DMS153 treated with DMSO at 0.1 percent for 48 hours (cell line): ENCODE data around the gene GRID1.

ENCODE experiments used
- DNase-seq: peaks from one replicate; lab custom pipeline; 2025; ENCODE audit not compliant: unreplicated experiment; lab: John Stamatoyannopoulos, UW

Gene GRID1

DNA sequence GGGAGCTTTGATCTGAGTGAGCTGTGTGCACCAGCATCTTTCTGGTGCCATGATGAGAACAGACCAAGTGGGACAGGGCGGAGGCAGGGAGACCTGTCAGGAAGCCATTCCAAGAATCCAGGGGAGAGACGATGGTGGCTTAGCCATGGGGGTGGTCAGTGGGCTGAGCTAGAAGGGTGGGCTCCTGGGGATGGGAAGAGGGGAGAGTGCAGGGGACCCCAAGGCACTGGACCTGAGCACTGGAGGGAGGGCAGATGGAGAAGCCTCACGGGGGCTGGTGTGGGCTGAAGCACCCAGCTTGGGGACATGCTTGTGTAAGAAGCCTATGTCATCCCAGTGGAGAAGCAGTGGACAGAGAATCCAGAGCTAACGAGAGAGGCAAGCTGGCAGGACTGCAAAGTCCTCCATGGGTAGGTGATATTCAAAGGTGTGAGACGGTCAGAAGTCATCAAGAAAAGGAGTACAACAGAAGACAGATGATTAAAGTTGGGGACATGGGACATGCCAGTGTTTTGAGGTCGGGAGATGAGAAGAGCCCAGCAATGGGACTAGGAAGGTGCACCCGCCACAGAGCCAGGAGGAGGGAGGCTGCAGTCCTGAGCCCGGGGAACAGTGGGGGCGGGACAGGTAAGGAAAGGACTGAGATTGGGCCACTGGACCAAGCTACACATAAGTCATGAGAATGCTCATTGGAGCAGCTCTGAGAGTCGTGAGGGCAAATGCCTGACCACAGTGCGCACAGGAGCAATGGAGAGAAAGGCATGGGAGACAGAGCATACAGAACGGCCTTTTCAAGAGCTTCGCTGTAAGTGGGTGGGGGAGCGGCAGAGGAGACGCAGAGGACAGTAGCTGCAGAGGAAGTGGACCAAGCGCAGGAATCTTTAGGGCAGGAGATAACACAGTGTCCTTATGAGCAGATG, 72.0 kb downstream of the GRID1 start:
- no peak for DNase-seq

DNA sequence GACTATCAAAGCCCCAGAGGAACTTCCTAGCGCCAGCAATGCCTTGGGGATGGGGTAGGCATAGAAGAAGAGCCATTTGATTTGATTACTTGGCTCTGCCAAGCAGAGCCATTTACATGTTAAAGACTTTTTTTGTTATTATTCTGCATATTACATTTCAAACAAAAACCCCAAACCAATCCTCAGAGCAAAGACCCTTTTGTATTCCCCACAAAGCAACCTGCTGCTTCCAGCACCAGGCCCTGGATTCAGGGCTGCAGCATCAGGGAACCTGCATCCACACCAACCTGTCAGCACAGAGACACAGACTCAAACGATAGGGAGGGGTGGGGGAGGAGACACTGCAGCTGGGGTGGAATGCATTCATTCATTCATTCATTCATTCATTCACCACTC, 73.2 kb downstream of the GRID1 start:
- DNase-seq: no peak

DNA sequence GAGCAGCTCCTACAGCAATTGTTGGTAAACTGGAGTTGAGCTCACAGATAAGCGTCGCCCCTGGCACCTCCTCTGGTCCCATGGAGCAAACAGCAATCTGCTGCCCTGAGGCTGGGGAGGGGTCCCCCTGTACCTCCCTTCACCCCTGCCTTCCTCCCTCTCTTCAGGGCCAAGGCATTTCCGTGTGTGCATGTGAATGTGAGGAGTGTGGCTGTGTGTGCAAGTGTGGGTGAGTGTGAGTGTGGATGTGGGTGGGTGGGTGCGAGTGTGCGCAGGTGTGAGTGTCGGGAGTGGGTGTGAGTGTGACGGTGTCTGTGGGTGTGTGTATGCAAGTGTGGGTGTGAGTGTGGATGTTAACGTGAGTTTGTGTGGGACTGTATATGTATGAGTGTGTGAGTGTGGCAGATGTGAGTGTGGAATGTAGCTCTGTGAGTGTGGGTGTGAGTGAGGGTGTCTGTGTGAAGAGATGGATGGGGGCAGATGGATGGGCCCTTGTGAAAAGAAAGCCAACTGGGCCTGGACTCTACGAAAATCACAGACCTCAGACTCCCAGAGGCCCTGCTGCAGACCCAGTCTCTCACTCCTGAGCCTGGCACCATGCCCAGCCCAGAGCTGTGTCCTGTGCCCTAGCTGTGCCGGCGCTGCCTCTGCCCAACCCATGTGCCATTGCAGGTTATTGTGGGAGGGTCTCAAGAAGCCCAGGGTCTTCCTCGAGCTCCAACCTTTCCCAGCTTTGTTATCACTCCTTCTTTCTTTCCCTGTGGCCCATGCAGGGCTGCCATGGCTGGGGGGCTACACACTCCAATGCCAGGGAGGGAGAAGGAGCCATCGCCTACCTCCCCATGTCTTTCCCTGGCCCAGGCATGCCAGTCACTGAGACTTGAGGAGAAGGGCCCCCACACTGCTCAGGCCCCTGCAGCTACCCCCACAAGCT, 73.9 kb downstream of the GRID1 start:
- DNase-seq: no peak

DNA sequence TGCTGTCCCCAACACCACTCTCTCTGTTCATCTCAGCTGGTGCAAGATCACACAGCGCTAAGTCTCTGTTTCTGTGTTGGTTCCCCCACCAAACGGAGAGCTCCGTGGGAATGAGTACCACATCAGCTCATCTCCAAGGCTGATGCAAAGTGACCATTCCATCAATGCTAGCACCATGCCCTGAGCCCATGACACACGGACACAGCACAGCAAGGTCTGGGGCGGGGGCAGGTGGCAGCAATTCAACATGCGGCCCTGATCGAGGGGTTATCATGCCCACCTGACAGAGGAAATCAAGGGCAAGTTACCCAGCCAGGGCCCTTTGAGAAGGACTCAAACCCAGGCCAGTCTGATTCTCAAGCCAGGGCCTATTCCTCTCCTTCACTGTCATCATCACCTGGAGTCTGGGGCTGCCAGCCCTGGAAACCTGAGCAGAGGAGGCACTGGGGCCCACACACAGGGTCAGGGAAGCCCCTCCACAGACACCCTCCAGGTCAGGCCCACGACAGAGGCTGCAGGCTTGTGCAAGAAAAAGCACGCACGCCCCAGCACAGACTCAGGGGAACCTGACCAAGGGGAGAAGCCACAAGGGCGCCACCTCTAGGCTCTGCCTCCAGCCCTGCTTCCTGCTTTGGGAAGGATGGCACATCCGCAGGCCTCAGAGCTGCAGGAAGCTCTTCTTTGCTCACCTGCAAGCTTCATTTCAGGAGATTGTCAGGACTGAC, 74.8 kb downstream of the GRID1 start:
- DNase-seq: no peak

DNA sequence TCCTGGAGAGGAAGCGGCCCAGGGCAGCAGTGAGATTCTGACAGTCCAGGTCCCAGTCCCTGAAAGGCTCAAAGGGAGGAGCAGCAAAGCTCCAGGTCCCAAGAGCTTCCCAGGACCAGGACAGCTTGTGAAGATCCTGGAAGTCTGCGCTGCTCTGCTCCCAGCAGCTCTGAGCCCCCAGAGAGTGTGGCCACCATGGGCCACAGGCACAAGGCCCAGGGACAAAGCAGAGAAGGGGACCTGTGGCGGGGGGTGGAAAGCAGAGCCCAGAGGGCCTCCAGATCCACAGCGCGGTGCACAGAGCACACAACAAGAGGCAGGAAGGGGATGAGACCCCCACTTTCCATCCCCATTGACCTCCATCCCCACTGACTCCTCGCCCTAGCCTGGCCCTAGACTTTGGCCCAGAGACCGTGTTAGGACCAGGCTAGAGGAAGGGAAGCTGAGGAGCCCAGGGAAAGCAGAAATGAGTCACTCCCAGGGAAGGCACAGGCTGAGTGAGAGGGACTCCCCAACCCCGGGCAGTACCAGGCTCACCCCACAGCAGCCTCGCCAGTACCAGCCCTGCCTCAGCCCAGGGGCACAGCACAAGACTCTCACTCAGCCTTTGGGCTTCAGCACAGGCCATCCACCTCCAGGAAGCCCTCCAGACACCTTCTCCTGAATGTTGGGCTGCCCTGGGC, 75.5 kb downstream of the GRID1 start:
- no peak for DNase-seq

DNA sequence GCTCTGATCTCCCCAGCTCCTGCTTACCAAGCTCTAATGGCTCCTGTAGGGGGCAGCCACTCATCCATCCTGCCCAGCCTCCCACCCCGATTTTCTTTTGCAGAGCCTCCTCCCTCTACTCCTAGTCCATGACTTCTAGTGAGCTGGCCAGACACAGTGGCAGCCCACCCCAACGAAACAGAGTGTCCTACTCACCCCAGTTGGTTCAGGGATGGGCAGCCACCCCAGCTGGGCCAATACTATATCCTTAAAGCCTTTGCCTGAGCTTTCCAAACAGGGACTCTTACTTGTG, 77.1 kb downstream of the GRID1 start:
- DNase-seq: no peak

DNA sequence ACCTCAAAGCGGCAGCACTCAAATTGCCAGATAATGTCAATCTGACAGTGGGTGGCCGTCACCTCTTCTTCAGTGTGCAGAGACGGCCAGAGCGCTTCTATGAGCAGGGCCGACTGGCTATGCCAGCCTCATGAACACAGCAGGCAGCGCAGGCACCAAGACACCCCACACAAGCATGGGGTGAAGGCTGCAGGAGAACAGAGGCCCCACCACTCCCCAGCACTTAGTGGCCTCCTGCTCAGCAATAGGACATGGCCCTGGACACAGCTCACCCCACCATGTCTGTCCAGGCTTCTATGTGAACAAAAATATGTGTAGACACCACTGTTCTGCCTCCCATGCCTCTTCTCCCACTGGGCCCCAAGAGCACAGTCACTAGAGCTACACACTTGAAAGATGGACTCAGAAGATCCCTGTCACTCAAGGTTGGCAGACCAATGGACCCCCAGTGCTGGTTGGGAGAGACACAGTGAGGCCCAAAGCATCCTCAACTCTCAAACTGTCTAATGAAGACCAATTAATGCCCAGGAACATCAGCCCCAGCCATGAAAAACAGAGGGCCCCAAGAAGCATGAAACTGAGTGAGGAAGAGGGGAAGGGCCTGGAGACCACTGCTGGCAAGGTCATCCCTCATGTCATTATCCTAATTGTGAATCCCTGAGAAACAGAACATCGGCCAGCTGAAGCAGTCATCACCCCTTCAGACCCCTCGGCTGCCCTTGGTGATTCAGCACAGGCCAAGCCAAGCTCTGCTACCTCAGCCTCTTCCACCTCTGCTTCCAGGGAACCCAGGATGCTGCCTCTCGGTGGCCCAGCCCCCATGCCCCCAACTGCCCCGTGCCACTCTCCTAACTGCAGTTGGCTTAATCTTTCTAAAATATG, 77.7 kb downstream of the GRID1 start:
- no peak for DNase-seq

DNA sequence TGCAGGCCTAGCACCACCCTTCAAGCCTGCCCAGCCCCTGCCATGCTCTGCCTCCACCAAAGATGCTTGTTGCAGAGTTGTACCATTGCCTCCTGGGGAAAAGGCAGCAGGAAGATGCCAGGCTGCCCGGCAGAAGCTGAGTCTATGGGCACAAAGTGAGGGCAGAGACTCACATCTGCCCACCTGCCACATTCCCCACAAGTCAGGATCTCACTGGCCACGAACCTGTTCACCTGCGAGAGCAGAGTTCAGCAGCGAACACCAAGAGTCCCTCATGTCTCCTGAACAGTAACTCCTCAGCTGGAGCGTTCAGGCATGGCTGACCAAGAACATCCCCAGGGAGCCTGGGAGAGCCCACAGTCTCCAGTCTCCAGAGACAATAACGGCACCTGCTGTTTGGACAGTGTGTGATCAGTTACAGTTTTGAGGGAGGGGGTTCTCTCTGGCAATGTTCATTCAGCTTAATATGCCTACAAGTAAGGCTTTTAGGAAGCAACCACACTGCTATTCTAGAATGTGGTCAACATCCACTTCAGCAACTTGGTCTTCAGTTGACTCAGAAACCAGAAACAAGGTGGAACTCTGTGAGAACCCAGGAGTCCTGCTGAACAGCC, 78.5 kb downstream of the GRID1 start:
- DNase-seq: peak; percentile 16

DNA sequence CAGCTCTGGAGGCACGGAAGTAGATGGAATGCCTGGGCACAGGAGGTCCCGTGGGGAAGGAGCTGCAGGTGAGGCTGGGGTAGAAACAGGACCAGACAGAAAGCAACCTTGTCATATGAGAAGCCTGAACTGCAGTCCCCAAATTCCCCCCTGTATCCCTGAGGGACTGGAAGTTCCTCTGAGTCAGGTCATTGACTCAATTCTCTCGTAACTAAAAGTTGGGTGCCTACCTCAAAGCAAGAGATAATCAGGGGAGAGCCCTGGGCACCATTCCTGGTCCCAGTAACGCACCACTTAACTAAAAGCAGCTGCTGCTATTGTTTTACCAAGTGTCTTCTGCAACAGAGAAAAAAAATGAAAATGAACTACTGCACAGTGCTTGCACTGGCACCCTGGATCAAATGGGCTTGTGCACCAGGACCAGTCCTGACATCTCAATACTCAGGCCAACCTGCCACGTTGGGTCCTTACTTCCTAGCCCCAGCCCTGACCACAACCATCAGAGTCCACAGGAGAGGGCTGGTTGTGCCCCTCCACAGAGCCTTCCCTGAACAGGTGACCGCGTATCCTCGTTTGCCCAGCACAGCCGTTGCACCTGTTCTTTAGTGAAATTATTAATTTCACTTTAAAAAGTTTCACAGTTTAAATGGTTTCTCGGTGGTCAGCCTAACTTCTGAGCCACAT, 79.3 kb downstream of the GRID1 start:
- DNase-seq: no peak

DNA sequence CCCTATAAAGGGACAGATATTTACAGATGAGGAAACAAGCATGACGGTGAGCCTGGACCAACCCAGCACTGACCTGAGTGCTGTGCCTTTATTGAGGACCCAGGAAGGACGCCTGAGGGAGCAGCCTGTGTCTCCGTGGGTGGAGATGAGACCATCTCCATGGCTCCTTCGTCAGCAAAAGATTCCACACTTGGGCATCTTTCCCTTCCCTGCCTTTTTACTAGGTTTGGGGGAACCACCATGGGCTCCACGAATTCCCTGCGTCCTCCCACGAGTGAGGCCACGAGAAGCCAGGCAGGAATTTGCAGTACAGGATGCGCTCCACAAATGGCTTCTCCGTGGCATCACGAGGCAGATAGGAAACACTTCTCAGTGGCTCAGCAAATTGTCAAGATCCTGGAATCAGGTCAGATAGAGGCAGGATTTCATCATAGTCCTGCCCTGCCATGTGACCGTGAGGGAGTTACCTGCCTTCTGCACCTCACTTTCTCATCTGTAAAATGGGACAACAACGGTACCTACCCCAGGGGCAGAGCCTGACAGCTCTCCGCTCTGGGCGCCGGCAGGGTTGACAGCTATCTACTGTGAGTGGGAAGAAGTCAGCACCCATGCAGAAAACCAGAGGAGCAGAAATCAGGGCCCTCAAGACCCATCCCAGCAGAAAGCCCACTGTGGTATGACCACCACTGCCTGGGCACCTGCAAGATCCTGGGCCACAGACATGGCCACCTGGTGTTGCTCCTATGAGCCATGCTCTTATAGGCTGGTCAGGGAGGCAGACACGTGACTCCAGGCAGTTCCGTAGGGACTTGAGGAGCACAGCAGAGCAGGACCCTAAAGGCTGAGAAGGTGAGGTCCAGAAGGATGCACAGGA, 80.1 kb downstream of the GRID1 start:
- no peak for DNase-seq

DNA sequence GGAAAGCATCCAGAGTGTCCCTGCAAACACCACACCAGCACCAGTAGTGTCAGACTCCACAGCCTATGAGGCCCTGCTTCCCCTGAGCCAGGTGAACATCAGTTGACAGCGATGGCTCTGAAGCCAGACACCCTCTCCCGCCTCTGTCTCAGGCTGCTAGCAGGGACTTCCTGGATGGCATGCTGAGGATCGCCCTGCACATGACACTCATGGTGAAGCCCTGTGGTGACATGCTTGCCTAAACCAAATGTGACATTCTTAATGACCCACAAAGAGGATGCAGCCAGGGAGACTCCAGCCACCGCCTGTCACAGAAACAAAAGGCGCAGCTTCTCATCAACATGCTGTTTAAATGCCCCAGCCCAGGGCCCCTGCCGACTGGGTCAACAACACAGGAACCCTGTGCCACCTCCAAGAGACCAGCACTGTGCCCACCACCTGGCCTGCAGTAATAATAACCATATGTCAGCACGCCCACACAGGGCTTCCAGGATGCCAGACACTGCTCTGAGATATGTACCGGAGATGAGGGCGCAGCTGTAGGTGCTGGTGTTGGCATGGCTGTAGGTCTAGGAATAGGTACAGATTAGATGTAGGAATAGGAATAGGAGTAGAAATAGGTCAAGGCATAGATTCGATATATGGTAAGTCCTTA, 81.3 kb downstream of the GRID1 start:
- peak; percentile 45 for DNase-seq

DNA sequence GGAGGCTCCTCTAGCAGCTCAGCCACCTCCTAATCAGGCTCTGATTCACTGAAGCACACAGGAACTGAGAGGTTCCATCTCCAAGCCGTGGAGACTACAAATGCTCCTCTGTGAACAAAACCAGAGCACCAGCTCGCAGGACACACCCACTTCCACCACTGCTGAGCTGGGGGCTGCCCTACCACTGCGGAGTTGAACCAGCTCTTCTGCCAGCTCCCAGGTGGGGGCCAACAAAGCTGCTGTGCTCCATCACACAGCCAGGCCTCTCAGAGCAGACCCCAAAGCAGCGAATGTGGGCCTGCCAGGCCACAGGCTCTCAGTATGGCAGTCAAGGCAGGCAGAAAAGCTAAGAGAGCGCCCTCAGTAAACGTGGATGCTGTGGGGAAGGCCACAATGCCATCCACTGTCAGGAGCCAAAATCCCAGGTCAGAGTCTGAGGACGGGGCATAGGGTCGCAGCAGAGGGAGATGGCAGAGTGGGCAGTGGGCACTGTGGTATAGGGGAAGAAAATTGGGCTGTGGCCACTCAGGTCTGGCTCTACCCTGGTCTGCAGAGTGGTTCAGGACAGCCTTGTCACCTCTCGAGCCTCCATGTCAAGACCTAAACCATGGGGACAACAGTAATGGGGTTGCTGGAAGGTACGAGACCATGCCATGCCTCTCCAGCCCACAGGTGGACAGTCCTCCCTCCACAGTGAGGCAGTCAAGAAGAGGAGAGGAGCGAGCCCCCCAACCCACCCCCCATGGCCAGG, 82.1 kb downstream of the GRID1 start:
- DNase-seq: no peak

DNA sequence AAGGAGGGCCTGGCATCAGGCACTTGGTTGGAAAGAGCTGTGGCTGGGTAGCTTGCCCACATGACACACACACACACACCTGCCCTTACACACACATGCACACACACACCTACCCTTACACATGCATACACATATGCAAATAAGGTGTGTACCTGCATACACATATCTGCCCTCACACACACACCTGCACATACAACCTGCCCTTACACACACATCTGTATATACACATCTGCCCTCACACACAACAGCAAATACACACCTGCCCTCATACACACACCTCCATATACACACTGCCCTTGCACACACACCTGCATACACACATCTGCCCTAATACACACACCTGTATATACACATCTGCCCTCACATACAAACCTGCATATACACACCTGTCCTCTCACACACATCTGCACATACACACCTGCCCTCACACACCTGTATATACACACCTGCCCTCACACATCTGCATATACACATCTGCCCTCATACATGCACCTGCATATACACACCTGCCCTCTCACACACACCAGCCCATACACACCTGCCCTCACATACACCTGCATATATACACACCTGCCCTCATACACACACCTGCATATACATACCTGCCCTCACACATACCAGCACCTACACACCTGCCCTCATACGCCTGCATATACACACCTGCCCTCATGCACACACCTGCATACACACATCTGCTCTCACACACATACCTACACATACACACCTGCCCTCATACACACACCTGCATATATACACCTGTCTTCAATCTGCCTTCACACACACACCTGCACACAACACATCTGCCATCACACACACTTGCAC, 82.9 kb downstream of the GRID1 start:
- no peak for DNase-seq

DNA sequence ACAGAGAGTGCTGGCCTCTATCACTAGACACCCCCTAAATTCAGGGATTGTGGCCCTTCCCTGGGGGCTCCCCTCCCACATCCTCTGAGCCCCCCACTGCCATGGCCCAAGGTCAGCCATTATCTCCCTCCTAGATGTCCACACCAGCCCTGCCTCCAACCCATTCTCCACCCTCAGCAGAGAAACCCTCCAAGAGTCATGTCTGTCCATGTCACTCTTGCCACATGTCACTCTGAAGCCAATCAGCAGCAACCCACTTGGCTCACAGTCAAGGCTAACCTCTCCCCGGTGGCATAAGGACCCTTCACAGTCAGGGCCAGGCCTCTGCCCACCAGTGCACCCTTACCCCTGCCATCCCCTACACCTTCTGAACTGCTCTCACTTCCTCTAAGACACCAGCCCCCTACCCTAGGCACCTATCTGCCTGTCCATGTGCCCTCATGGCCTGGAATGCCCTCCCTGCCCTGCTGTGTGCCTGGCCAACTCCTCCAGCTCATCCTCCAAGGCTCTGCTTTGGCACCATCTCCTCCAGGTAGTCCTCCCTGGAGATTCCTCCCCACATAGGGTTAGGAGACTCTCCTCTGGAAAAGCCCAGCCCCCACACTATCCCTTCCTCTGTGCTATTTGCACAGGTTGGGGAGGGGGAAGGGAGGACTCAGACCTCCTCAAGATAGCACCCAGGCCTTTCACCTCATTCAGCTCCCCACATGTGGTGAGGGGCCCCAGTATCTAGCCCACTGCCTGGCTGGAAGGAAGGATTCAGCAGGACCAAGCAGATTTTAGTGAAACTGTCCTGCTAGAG, 83.7 kb downstream of the GRID1 start:
- DNase-seq: no peak

DNA sequence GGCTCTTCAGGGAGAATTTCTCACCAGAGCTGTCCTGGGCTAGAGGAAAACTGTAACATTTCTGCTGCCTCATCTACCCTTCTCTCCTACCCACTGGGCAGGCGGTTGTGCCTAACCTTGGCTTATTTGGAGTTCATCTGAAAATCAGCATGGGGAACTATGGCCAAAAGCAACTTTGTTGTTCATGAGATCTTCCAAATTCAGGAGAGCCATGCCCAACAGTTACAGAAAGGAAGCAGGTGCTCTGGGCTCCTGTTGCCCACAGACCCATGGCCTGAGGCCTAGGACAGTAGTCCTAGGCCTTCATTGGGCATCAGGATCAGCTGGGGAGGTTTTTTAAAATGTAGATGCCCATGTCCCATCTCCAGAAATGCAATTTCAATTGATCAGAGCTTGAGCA, 85.2 kb downstream of the GRID1 start:
- DNase-seq: no peak
